ENCODE measurements around the gene NAA40. TPM values are rescaled to one million over a fixed set of nuclear protein-coding genes. Genes with fewer than 3 reads are reported as not detected.

The NAA40 gene
- total and polyA plus RNA-seq, 2 of the 13 experiments (the other 11 are each of a cell fraction or from before 2014, with no cell fraction given) = 11.1 to 17.9 TPM

GRCh38 chr11:63919267-63920125 is 19.3 kb upstream of the NAA40 start (continued):
- 0 out of 2 replicates have a peak, but pooled peaks have one; percentile 25 for TF ChIP-seq POGZ (CRISPR knock-in tag; IDR thresholded peaks at IDR 0.05)
- peak; percentile 3; the same call in 1 of the 2 replicates for TF ChIP-seq ZNF556 (CRISPR knock-in tag; IDR thresholded peaks at IDR 0.05; ENCODE audit: borderline replicate concordance)
- TF ChIP-seq ZNF687 (CRISPR knock-in tag; IDR thresholded peaks at IDR 0.05) = peak; percentile 81
- no peak for TF ChIP-seq TRIM24 (CRISPR knock-in tag; IDR thresholded peaks at IDR 0.05)
- no peak for TF ChIP-seq MAZ (IDR thresholded peaks at IDR 0.05; ENCODE audit: borderline replicate concordance, low read depth, low read length)
- peak; percentile 76 for TF ChIP-seq MAZ (CRISPR knock-in tag; IDR thresholded peaks at IDR 0.05; ENCODE audit: low read depth)
- no peak for TF ChIP-seq CHD2 (IDR thresholded peaks at IDR 0.05; ENCODE audit: low read depth, low read length)
- no peak for TF ChIP-seq ZEB1 (IDR thresholded peaks at IDR 0.05; ENCODE audit: insufficient replicate concordance, low read depth)
- 0 out of 2 replicates have a peak, but pooled peaks have one; percentile 52 for TF ChIP-seq KLF6 (CRISPR knock-in tag; IDR thresholded peaks at IDR 0.05)
- TF ChIP-seq ZNF564 (CRISPR knock-in tag; IDR thresholded peaks at IDR 0.05) = no peak
- TF ChIP-seq ARNTL (CRISPR knock-in tag; IDR thresholded peaks at IDR 0.05) = peak; percentile 74
- no peak for TF ChIP-seq ZBTB44 (CRISPR knock-in tag; IDR thresholded peaks at IDR 0.05)
- TF ChIP-seq NFKB2 (CRISPR knock-in tag; IDR thresholded peaks at IDR 0.05; ENCODE audit: borderline replicate concordance) = peak; percentile 23; the same call in 1 of the 2 replicates
- no peak for TF ChIP-seq ZNF430 (CRISPR knock-in tag; IDR thresholded peaks at IDR 0.05)
- TF ChIP-seq RBAK (CRISPR knock-in tag; IDR thresholded peaks at IDR 0.05) = no peak
- no peak for TF ChIP-seq ZNF644 (CRISPR knock-in tag; IDR thresholded peaks at IDR 0.05; ENCODE audit: low read depth)
- no peak for TF ChIP-seq ZNF234 (CRISPR knock-in tag; conservative IDR thresholded peaks at IDR 0.05)
- TF ChIP-seq ZBTB21 (CRISPR knock-in tag; IDR thresholded peaks at IDR 0.05) = no peak
- TF ChIP-seq THAP8 (CRISPR knock-in tag; IDR thresholded peaks at IDR 0.05; ENCODE audit: borderline replicate concordance) = no peak; the same call in 1 of the 2 replicates
- TF ChIP-seq CEBPZ (IDR thresholded peaks at IDR 0.05; ENCODE audit: low read length) = no peak
